GM12878 (cell line): ENCODE results near the gene PDPK1. TPM values are rescaled to one million over a fixed set of nuclear protein-coding genes. Genes with fewer than 3 reads are reported as not detected.
"Not testable (repeated sequence)": the region's sequence is repeated elsewhere in the genome, so short reads cannot be mapped to it uniquely, and the experiment has no call there.

ENCODE experiments used
- ATAC-seq: fragments of 200-7000 bp; cut with Tn5 transposase; 3 replicates; pipeline ENCODE4 v1.9.1; 2020; ENCODE audit warnings: mild to moderate bottlenecking, moderate library complexity
- BruUV-seq: library from RNA; stranded (reverse); fragments of 400-500 nt; replicated peaks from 2 replicates; lab custom pipeline; 2021; lab: Mats Ljungman, UMichigan
- CTCF ChIA-PET: fragments of 300-600 bp; sonication (Branson Sonifier 250); formaldehyde crosslinking; extraction: SDS; loops from one replicate; lab custom pipeline; 2021; ENCODE audit warnings: inconsistent platforms; lab: Yijun Ruan, JAX
- POLR2A ChIA-PET: fragments of 350-600 bp; formaldehyde crosslinking; extraction: SDS; loops from one replicate; lab custom pipeline; 2021; ENCODE audit warnings: inconsistent platforms; lab: Charles Lee
- RAD21 ChIA-PET: fragments of 300-600 bp; sonication (Branson Sonifier 250); formaldehyde crosslinking; loops from one replicate; lab custom pipeline; 2023; ENCODE audit warnings: antibody characterized with exemption; ENCODE audit not compliant: unreplicated experiment; lab: Charles Lee
- SMC1A ChIA-PET: fragments of 300-600 bp; sonication (Branson Sonifier 250); formaldehyde crosslinking; loops from one replicate; lab custom pipeline; 2023; ENCODE audit not compliant: unreplicated experiment, uncharacterized antibody; lab: Charles Lee
- DNase-seq: peaks from one replicate; pipeline ENCODE4 v3.0.0-alpha.2; 2011; ENCODE audit warnings: low read depth, low spot score
- FAIRE-seq: peaks from 3 replicates; lab custom pipeline; 2011; peaks lifted over from hg19 to GRCh38; lab: Jason Lieb, UNC
- H2AFZ ChIP-seq: 2 replicates; pipeline ENCODE4 v1.6.0; 2011; ENCODE audit warnings: low read depth, low read length, control low read depth; ENCODE audit not compliant: control insufficient read depth
- H3K27ac ChIP-seq: 2 replicates; pipeline ENCODE4 v1.5.1; 2011; ENCODE audit warnings: control low read depth; ENCODE audit not compliant: control insufficient read depth, insufficient read depth
- H3K27me3 ChIP-seq, 2 experiments: replicated peaks in 1 of 2; 2 replicates each; pipeline versions ENCODE4 v1.6.0 to v1.6.1; 2011; ENCODE audit warnings: low read length in 1 of 2; ENCODE audit not compliant: control insufficient read depth in 2 of 2, insufficient read depth in 2 of 2
- H3K36me3 ChIP-seq, 2 experiments: 2 replicates each; pipeline ENCODE4 v1.5.1; 2011; ENCODE audit warnings: low read length in 1 of 2; ENCODE audit not compliant: control insufficient read depth in 2 of 2, insufficient read depth in 2 of 2
- H3K4me1 ChIP-seq: 2 replicates; pipeline ENCODE4 v1.6.1; 2011; ENCODE audit warnings: mild to moderate bottlenecking, low read length, moderate library complexity, mixed read lengths; ENCODE audit not compliant: control insufficient read depth, insufficient read depth
- H3K4me2 ChIP-seq: 2 replicates; pipeline ENCODE4 v1.6.0; 2011; ENCODE audit warnings: control low read depth; ENCODE audit not compliant: control insufficient read depth, insufficient read depth
- H3K4me3 ChIP-seq: fragments of 200-600 bp; sonication (generic); 2 replicates; pipeline ENCODE4 v1.5.1; 2016
- H3K79me2 ChIP-seq: 2 replicates; pipeline ENCODE4 v1.6.0; 2011; ENCODE audit warnings: low read length; ENCODE audit not compliant: control insufficient read depth, insufficient read depth
- H3K9ac ChIP-seq: 2 replicates; pipeline ENCODE4 v1.8.0; 2011; ENCODE audit warnings: low read length, control low read depth, mixed read lengths; ENCODE audit not compliant: control insufficient read depth, insufficient read depth
- H3K9me3 ChIP-seq: replicated peaks from 3 replicates; pipeline ENCODE4 v1.5.1; 2011; ENCODE audit warnings: mild to moderate bottlenecking, low read length; ENCODE audit not compliant: control insufficient read depth, insufficient read depth
- H4K20me1 ChIP-seq: 2 replicates; pipeline ENCODE4 v1.6.0; 2011; ENCODE audit not compliant: control insufficient read depth, insufficient read depth
- CHD2 ChIP-seq: IDR thresholded peaks from 2 replicates; pipeline ENCODE4 v1.6.1; 2011; ENCODE audit warnings: low read depth, low read length, improper control_type of control experiment, borderline replicate concordance
- CUX1 ChIP-seq: IDR thresholded peaks from 2 replicates; pipeline ENCODE4 v1.6.1; 2012; ENCODE audit warnings: improper control_type of control experiment, low read depth, low read length; ENCODE audit not compliant: insufficient replicate concordance
- E4F1 ChIP-seq: fragments of 450-650 bp; IDR thresholded peaks from 2 replicates; pipeline ENCODE4 v1.6.1; 2018; ENCODE audit warnings: borderline replicate concordance, mild to moderate bottlenecking; ENCODE audit not compliant: partially characterized antibody
- LARP7 ChIP-seq: fragments of 450-650 bp; IDR thresholded peaks from 2 replicates; pipeline ENCODE4 v1.6.1; 2017; ENCODE audit warnings: mild to moderate bottlenecking
- NFYB ChIP-seq: IDR thresholded peaks from 2 replicates; pipeline ENCODE4 v1.6.1; 2011; ENCODE audit warnings: low read depth, mild to moderate bottlenecking, low read length, improper control_type of control experiment, moderate library complexity; ENCODE audit not compliant: insufficient read depth
- PAX8 ChIP-seq: fragments of 450-650 bp; IDR thresholded peaks from 2 replicates; pipeline ENCODE4 v1.6.1; 2017; ENCODE audit warnings: mild to moderate bottlenecking, moderate library complexity
- RCOR1 ChIP-seq: conservative IDR thresholded peaks from 2 replicates; pipeline ENCODE4 v1.6.1; 2012; ENCODE audit warnings: low read depth, low read length, improper control_type of control experiment
- SREBF2 ChIP-seq: IDR thresholded peaks from 2 replicates; pipeline ENCODE4 v1.6.1; 2012; ENCODE audit warnings: mild to moderate bottlenecking, low read length
- SUZ12 ChIP-seq: fragments of 200-600 bp; sonication (generic); IDR thresholded peaks from one replicate; pipeline ENCODE4 v1.6.1; 2018; ENCODE audit warnings: antibody characterized with exemption, mild to moderate bottlenecking; ENCODE audit not compliant: unreplicated experiment
- WGBS: methylation state at CpG from one replicate; pipeline ENCODE4 v1.1.6; 2016; ENCODE audit warnings: low lambda C conversion rate; ENCODE audit not compliant: insufficient replicate concordance, insufficient coverage; ENCODE audit errors: missing lambda C conversion rate; 5-methylcytosine and 5-hydroxymethylcytosine counted together
- in situ Hi-C: fragments of 300-500 bp; cut with MboI; formaldehyde crosslinking; loops from 9 replicates; pipeline ENCODE4 v1.14.3; 2018; ENCODE audit warnings: mixed read lengths
- intact Hi-C: fragments of 100-400 bp; cut with micrococcal nuclease; formaldehyde crosslinking; loops from one replicate; pipeline ENCODE4 v1.14.2; 2022; ENCODE audit not compliant: unreplicated experiment
- polyA plus RNA-seq, 11 experiments: library from polyadenylated mRNA; depleted of rRNA in 4 of 11; unstranded in 6 of 11; stranded (reverse) in 5 of 11; fragments of >200 nt; fragmentation: Nextera tagmentation in 4 of 11; fragmentation: Illumina TruSeq in 1 of 11; extraction: Ambion mirVana in 4 of 11; extraction: Trizol in 1 of 11; gene quantifications; 1 replicate in 1 of 11; 2 replicates in 10 of 11; pipeline versions ENCODE4 v1.2.1 to v1.2.3, GENCODE V29; 2011 to 2016; ENCODE audit warnings: inconsistent platforms in 2 of 11, missing spikeins in 2 of 11, low read depth in 1 of 11
- total RNA-seq, 4 experiments: library from RNA; depleted of rRNA in 3 of 4; stranded (reverse); fragments of >200 nt in 3 of 4; fragmentation: Illumina TruSeq in 1 of 4; extraction: Trizol in 1 of 4; gene quantifications; 2 replicates each; pipeline versions ENCODE4 v1.2.1 to v1.2.3, GENCODE V29; 2013 to 2021

Gene PDPK1
- total and polyA plus RNA-seq, 10 of the 15 experiments (the other 5 are each of a cell fraction or from before 2014, with no cell fraction given): 3.9 to 41.3 (median 25.5) TPM

GRCh38 chr16:2614761-2615191, 77.0 kb downstream of the PDPK1 start:
- POLR2A ChIA-PET: no interaction called here
- CTCF ChIA-PET: no interaction called here
- intact Hi-C loops: no loop called here
- peaks cover 4% of the 10 kb centered on the region for H3K79me2 ChIP-seq
- 92% methylated on average over 15 of the region's 15 CpGs for WGBS
- H4K20me1 ChIP-seq: 0 out of 2 replicates have a peak, but pooled peaks cover 3% of the 10 kb centered on the region
- H3K4me2 ChIP-seq: no peak overlapping the region
- H3K9me3 ChIP-seq: no peaks in the 10 kb centered on the region
- in situ Hi-C loops: no loop called here
- H3K27ac ChIP-seq: no peak overlapping the region
- BruUV-seq: no TSS peak
- H3K27me3 ChIP-seq: no peaks in the 10 kb centered on the region
- ATAC-seq (no peak), FAIRE-seq (no peak), DNase-seq (no peak)
- no peak for TF ChIP-seq PAX8
- TF ChIP-seq E4F1: no peak
- no peak for TF ChIP-seq CHD2
- no peak for TF ChIP-seq RCOR1
- TF ChIP-seq LARP7: no peak
- TF ChIP-seq NFYB: no peak
- no peak for TF ChIP-seq SREBF2
- no peak for TF ChIP-seq CUX1
- TF ChIP-seq SUZ12: no peak
- H3K9ac ChIP-seq: no peak overlapping the region
- no peaks in the 10 kb centered on the region for H3K4me1 ChIP-seq
- H2AFZ ChIP-seq: no peak overlapping the region
- SMC1A ChIA-PET: no interaction called here
- RAD21 ChIA-PET: no interaction called here
- no peak overlapping the region for H3K4me3 ChIP-seq
- H3K36me3 ChIP-seq: peaks cover 4 to 17% of the 10 kb centered on the region in 2 experiments; a peak in 3 of 4 replicates

DNA sequence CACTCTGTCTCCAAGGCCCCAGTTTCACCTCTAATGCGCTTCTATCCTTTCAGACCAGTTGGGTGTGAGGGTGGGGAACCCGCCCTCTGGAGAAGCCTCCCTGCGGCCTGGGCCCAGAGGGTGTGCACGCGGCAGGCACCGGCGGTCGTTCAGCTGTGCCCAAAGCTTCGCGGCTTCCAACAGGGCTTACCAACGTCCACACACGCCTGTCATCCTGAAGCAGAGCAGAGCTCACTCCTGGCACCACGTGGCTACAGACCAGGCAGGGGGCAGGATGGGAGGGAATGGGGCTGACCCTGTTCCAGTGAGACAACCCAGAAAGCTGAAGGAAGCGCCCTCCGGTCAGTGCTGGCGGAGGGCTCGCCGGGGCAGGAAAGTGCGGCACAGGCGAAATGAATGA, 81.1 kb downstream of the PDPK1 start:
- H3K79me2 ChIP-seq, H3K36me3 ChIP-seq, intact Hi-C loops, CTCF ChIA-PET, H3K4me3 ChIP-seq, BruUV-seq, FAIRE-seq, in situ Hi-C loops, H3K4me1 ChIP-seq, POLR2A ChIA-PET, RAD21 ChIA-PET, H3K9ac ChIP-seq, ATAC-seq, SMC1A ChIA-PET, H3K27ac ChIP-seq, H3K9me3 ChIP-seq, H3K4me2 ChIP-seq, H3K27me3 ChIP-seq, DNase-seq, H2AFZ ChIP-seq, H4K20me1 ChIP-seq: not testable (repeated sequence)
- no CpG with 5 or more reads among the region's 20 CpGs for WGBS
